Stimulated activated CD8-positive, alpha-beta memory T cell treated with anti-CD3 and anti-CD28 coated beads, Interleukin-7, amount 100 ng/mL, for 48 hours (primary cell): ENCODE results near the gene PHACTR4.
"Not testable (repeated sequence)": the region's sequence is repeated elsewhere in the genome, so short reads cannot be mapped to it uniquely, and the experiment has no call there.

Experiments
- DNase-seq, 2 donors: peaks; one replicate each; pipeline ENCODE4 v3.0.0-alpha.2; 2020; ENCODE audit warnings: low read depth in 1 of 2; ENCODE audit errors: extremely low read depth in 1 of 2

PHACTR4 gene

GRCh38 chr1:28482138-28482537 is 112.6 kb downstream of the PHACTR4 start:
- DNase-seq = no peak

GRCh38 chr1:28482702-28483101 is 113.2 kb downstream of the PHACTR4 start:
- no peak for DNase-seq

GRCh38 chr1:28494737-28495136 is 125.2 kb downstream of the PHACTR4 start:
- DNase-seq = no peak

GRCh38 chr1:28499553-28499952 is 130.0 kb downstream of the PHACTR4 start:
- DNase-seq = no peak

GRCh38 chr1:28501925-28502324 is 132.4 kb downstream of the PHACTR4 start:
- no peak for DNase-seq

- DNase-seq = no peak
Measured at GRCh38 chr1:28503117-28503516, 133.6 kb downstream of the PHACTR4 start.

- DNase-seq = peak; percentile 84 to 96
Measured at GRCh38 chr1:28505406-28506187, 136.1 kb downstream of the PHACTR4 start, which contains the start of gene RCC1. Gene RCC1, plus strand, starts transcription at chr1:28506043. Its CDS starts 23,824 bp downstream, at chr1:28529867.

GRCh38 chr1:28506907-28507246 is 137.3 kb downstream of the PHACTR4 start:
- DNase-seq = no peak

GRCh38 chr1:28507247-28507645 is 137.7 kb downstream of the PHACTR4 start:
- DNase-seq = no peak

- DNase-seq = no peak
Measured at GRCh38 chr1:28507646-28508434, 138.3 kb downstream of the PHACTR4 start.

- no peak for DNase-seq
Measured at GRCh38 chr1:28508435-28508754, 138.9 kb downstream of the PHACTR4 start.

- no peak for DNase-seq
Measured at GRCh38 chr1:28509705-28510272, 140.2 kb downstream of the PHACTR4 start.

- DNase-seq = no peak
Measured at GRCh38 chr1:28510273-28510969, 140.9 kb downstream of the PHACTR4 start.

- DNase-seq = no peak
Measured at GRCh38 chr1:28510970-28511440, 141.5 kb downstream of the PHACTR4 start.

GRCh38 chr1:28512058-28512611 is 142.6 kb downstream of the PHACTR4 start:
- no peak for DNase-seq

- DNase-seq = not testable (repeated sequence)
Measured at GRCh38 chr1:28514445-28514933, 144.9 kb downstream of the PHACTR4 start.

GRCh38 chr1:28516518-28516956 is 147.0 kb downstream of the PHACTR4 start:
- DNase-seq = no peak

GRCh38 chr1:28517649-28517999 is 148.1 kb downstream of the PHACTR4 start:
- DNase-seq = no peak

- DNase-seq = peak; percentile 82 to 85
Measured at GRCh38 chr1:28518000-28518744, 148.6 kb downstream of the PHACTR4 start.

GRCh38 chr1:28518745-28519341 is 149.3 kb downstream of the PHACTR4 start:
- DNase-seq = no peak
